HFF-Myc (cell line): ENCODE results near the gene MASP2.
A peak's percentile ranks its signal among the peaks of the same experiment; 100 is the strongest.

ENCODE experiments used
- DNase-seq: peaks from one replicate; pipeline ENCODE4 v3.0.0-alpha.2; 2011; ENCODE audit warnings: low read depth; ENCODE audit errors: extremely low read depth
- H3K4me3 ChIP-seq: replicated peaks from 2 replicates; pipeline ENCODE4 v1.5.1; 2011; ENCODE audit warnings: low read depth, mild to moderate bottlenecking, control low read depth, low read length
- CTCF ChIP-seq: IDR thresholded peaks from 2 replicates; pipeline ENCODE4 v1.5.1; 2012; ENCODE audit warnings: mild to moderate bottlenecking, low read depth, low read length, control low read depth; ENCODE audit errors: missing control alignments

Gene MASP2

DNA sequence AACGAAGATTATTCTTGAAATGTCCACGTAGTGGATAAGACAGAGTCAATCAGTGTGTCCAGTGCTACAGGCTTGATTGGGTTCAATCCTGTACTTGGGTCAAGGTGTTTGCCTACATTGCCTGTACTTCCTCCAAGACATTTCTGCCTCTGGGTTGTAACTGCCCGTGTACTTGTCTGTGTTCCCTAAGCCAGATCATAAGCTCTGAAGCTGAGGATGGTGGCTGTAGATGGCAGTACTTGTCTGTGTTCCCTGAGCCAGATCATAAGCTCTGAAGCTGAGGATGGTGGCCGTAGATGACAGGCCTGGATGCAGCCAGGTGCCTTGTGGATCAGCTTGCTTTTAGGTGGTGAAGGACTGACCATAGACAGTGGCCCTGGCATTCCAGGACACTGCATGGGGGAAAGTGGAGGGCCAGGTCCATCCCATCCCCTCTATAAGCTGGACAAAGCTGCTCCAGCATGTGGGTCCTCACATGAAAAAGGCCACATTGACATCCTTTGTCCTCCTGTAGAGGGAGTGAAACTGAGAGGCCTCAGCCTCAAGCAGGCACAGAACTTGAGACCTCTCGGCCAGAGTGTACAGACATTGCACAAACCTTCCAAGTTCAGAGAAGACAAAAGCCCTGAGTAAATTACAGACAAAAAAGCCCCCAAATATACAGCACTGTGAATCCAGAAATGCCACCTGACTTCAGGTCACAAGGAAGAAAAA lies 14.8 kb upstream of the MASP2 start:
- DNase-seq = no peak
- H3K4me3 ChIP-seq = no peak overlapping the region

DNA sequence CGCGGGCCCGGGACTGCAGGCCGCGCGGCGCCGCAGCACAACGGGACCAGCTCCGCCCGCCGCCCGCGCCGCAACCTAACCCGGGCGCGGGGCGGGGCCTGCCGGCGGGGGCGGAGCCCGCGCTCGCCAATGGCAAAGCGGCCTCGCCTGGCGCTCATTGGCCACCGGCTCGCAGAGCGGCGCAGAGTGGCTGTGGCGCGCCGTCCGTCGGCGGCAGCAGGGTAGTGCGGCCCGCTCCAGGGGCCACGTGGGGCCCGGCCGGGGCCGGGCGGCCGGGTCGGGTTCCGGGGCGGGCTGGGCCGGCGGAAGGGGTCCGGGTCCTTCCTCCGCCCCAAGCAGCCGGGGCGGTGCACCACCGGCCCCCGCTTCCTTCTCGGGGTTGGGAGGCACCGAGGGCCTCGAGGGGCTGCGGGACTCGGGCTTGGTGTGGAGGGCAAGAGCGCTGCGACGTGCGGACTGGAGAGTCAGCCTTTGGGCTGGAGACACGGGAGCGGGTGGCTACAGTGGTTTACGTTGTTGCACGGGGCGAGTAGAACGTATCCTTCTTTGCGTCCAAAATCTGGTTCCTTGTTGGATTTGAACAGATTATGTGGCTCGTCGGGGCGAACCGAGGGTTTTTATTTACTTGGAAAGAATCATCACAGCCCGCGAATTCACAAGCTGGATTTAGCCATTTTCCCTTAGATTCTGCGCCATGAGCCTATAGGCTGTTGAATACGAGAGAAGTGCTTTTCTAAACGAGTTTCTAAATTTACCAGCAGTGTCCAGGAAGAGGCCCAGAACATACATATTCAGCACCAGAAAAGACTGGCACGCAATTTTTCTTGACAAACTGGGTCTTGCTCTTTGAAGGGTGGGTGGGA lies 13.2 kb upstream of the MASP2 start, which contains the start of gene SRM:
Gene SRM, minus strand, starts transcription at position 51 of the 863 bp plus-strand sequence. CDS start 75 bp downstream, outside the sequence.
- H3K4me3 ChIP-seq = peak within 1 kb of the TSS; percentile 99
- DNase-seq = no peak
- TF ChIP-seq CTCF = no peak

More for the DNA sequence above, 14.8 kb upstream of the MASP2 start:
- no peak for TF ChIP-seq CTCF

DNA sequence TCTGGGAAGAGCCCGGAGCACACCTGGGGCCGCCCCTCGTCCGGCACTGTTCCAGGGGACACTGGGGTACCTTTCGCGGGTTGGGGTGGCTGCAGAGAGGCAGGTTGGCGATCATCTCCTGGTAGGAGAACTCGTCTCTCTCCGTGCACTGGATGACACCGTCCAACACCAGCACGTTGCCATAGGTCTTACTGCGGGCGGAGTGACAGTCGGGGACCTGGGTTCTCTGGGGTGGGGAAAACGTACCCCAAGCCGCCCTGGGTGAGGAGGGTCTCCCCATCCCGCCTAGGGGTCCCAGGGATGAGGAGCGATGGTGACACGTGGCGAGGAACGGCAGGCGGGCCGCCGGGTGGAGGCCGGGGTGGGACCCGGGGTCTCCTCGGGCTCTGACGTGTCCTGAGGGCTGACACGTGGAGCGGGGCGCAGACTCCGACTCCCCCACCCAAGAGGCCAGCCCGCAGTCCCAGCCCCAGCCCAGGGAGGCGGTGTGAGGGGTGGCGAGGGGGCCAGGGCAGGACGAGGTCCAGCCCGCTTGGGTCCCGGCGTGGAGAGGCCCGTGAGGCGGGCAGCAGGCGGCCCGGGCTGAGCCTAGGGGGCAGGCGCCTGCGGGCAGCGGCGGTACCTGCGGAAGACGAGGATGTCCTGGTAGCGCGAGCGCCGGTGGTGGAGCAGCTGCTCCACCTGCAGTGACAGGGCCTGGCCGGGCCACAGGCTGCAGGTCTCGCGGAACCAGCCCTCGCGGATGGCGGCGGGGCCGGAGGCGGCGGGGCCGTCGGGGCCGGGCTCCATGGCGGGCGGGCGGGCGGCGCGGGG lies 12.3 kb upstream of the MASP2 start:
- peak overlapping the region; percentile 99 for H3K4me3 ChIP-seq
- DNase-seq = no peak
- no peak for TF ChIP-seq CTCF

DNA sequence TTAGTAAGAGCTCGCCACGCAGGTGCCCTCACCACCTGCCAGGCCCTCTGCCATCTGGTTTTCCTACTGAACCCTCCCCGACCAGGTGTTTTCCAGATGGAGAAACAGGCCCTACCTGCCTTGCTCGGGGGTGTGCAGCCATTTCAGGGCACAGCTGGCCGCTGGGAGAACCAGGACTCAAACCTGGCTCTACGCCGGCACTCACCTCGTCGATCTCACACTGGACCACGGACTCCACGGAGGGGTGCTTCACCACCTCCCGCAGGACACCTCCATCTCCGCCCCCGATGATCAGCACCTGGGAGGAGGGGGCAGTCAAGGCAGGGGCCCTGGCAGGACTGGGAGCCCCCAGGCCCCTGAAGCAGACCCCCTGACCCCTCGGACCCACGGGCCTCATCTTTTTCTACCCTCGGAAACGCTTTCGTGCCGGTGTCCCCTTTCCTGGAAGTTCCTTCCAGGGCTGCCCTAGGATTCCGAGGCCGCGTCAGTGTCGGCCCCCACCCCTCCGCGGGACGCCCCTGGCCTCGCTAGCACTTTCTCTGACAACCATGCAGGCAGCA lies 11.6 kb upstream of the MASP2 start:
- H3K4me3 ChIP-seq = peak overlapping the region; percentile 99
- TF ChIP-seq CTCF = no peak
- no peak for DNase-seq

DNA sequence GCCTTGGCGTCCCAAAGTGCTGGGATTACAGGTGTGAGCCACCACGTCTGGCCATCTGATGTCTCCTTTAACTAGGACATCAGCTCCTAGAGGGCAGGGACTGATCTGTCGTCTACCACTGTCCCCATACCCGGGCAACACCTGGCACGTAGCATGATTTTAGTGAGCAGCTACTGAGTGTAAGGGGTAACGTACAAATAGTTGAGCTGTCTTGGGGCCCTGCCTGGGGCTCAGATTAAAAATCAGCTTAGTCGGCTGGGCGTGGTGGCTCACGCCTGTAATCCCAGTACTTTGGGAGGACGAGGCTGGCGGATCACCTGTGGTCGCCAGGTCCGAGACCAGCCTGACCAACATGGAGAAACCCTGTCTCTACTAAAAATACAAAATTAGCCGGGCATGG lies 11.0 kb upstream of the MASP2 start:
- DNase-seq = no peak
- peak overlapping the region; percentile 99 for H3K4me3 ChIP-seq
- no peak for TF ChIP-seq CTCF

DNA sequence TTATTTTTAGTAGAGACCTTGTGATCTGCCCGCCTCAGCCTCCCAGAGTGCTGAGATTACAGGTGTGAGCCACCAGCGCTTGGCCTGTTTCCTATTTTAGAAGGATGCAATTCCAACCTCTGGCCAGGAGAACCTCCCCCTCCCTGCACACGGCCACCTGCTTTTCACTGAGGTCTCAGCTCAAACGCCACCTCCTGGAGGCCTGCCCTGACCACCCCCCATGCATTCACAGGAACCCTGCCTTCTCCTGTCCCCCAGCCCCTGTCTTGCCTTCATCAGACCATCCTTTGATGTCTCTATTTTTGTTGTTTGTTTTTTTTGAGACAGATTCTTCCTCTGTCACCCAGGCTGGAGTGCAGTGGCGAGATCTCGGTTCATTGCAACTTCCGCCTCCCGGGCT lies 10.4 kb upstream of the MASP2 start:
- no peak for TF ChIP-seq CTCF
- H3K4me3 ChIP-seq = peak overlapping the region; percentile 99
- no peak for DNase-seq
